GM12878 (cell line): ENCODE results near the gene GCC2. TPM values are rescaled to one million over a fixed set of nuclear protein-coding genes. Genes with fewer than 3 reads are reported as not detected.

Experiments
- ATF2 ChIP-seq: IDR thresholded peaks from 2 replicates; pipeline ENCODE4 v1.6.1; 2012; ENCODE audit warnings: low read length, inconsistent platforms
- BCL11A ChIP-seq: IDR thresholded peaks from 2 replicates; pipeline ENCODE4 v1.6.1; 2011; ENCODE audit warnings: low read depth, low read length
- BCL3 ChIP-seq: IDR thresholded peaks from 2 replicates; pipeline ENCODE4 v1.6.1; 2011; ENCODE audit warnings: borderline replicate concordance, low read depth, mild to moderate bottlenecking, moderate library complexity, low read length; ENCODE audit not compliant: insufficient read depth, poor library complexity, severe bottlenecking
- CEBPB ChIP-seq, 2 experiments: fragments of 150-350 bp in 1 of 2; IDR thresholded peaks; 2 replicates each; pipeline ENCODE4 v1.6.1; 2012 to 2014; ENCODE audit warnings: low read depth in 2 of 2, low read length in 2 of 2, borderline replicate concordance in 1 of 2, inconsistent platforms in 1 of 2
- E2F8 ChIP-seq: fragments of 450-650 bp; IDR thresholded peaks from 2 replicates; pipeline ENCODE4 v1.6.1; 2018; ENCODE audit warnings: mild to moderate bottlenecking, low read depth, moderate library complexity; ENCODE audit not compliant: partially characterized antibody
- E4F1 ChIP-seq: fragments of 450-650 bp; IDR thresholded peaks from 2 replicates; pipeline ENCODE4 v1.6.1; 2018; ENCODE audit warnings: borderline replicate concordance, mild to moderate bottlenecking; ENCODE audit not compliant: partially characterized antibody
- HDAC2 ChIP-seq: fragments of 200-600 bp; sonication (generic); IDR thresholded peaks from 2 replicates; pipeline ENCODE4 v1.6.1; 2017
- IRF5 ChIP-seq: fragments of 450-650 bp; IDR thresholded peaks from 2 replicates; pipeline ENCODE4 v1.6.1; 2017; ENCODE audit warnings: borderline replicate concordance
- NFYB ChIP-seq: IDR thresholded peaks from 2 replicates; pipeline ENCODE4 v1.6.1; 2011; ENCODE audit warnings: low read depth, mild to moderate bottlenecking, low read length, improper control_type of control experiment, moderate library complexity; ENCODE audit not compliant: insufficient read depth
- POU2F2 ChIP-seq: IDR thresholded peaks from 3 replicates; pipeline ENCODE4 v1.6.1; 2011; ENCODE audit warnings: low read depth, mild to moderate bottlenecking, low read length, borderline replicate concordance
- REST ChIP-seq: IDR thresholded peaks from 2 replicates; pipeline ENCODE4 v1.6.1; 2012; ENCODE audit warnings: mild to moderate bottlenecking, low read depth, low read length
- SMARCA5 ChIP-seq: fragments of 450-650 bp; IDR thresholded peaks from 2 replicates; pipeline ENCODE4 v1.6.1; 2017; ENCODE audit warnings: mild to moderate bottlenecking
- USF1 ChIP-seq: IDR thresholded peaks from 2 replicates; pipeline ENCODE4 v1.6.1; 2011; ENCODE audit warnings: borderline replicate concordance, low read depth, mild to moderate bottlenecking, moderate library complexity, mixed read lengths, low read length; ENCODE audit not compliant: insufficient read depth; ENCODE audit errors: extremely low read length
- polyA plus RNA-seq, 11 experiments: library from polyadenylated mRNA; depleted of rRNA in 4 of 11; unstranded in 6 of 11; stranded (reverse) in 5 of 11; fragments of >200 nt; fragmentation: Nextera tagmentation in 4 of 11; fragmentation: Illumina TruSeq in 1 of 11; extraction: Ambion mirVana in 4 of 11; extraction: Trizol in 1 of 11; gene quantifications; 1 replicate in 1 of 11; 2 replicates in 10 of 11; pipeline versions ENCODE4 v1.2.1 to v1.2.3, GENCODE V29; 2011 to 2016; ENCODE audit warnings: inconsistent platforms in 2 of 11, missing spikeins in 2 of 11, low read depth in 1 of 11
- total RNA-seq, 4 experiments: library from RNA; depleted of rRNA in 3 of 4; stranded (reverse); fragments of >200 nt in 3 of 4; fragmentation: Illumina TruSeq in 1 of 4; extraction: Trizol in 1 of 4; gene quantifications; 2 replicates each; pipeline versions ENCODE4 v1.2.1 to v1.2.3, GENCODE V29; 2013 to 2021

GCC2 gene
- total and polyA plus RNA-seq, 10 of the 15 experiments (the other 5 are each of a cell fraction or from before 2014, with no cell fraction given), result 11.8 to 35.5 (median 25.4) TPM

- peak; percentile 90 for TF ChIP-seq E4F1
- no peak for TF ChIP-seq IRF5
- no peak for TF ChIP-seq ATF2
- TF ChIP-seq E2F8, result no peak
- no peak for TF ChIP-seq REST
- no peak for TF ChIP-seq BCL3
- no peak for TF ChIP-seq HDAC2
- TF ChIP-seq NFYB, result no peak
- TF ChIP-seq POU2F2, result no peak; the same call in 2 of the 3 replicates
- no peak for TF ChIP-seq BCL11A
- peak; percentile 19; the same call in 1 of the 2 replicates for TF ChIP-seq SMARCA5
- no peak for TF ChIP-seq CEBPB (IDR thresholded peaks at IDR 0.05; ENCODE audit: borderline replicate concordance in 1 of 2, low read depth in 2 of 2, low read length in 2 of 2)
- TF ChIP-seq USF1, result no peak
These were observed at the start of gene GCC2 (continued) for GRCh38 chr2:108448678-108449409.
